ENCODE measurements around the gene NEK4.

NEK4 gene

DNA sequence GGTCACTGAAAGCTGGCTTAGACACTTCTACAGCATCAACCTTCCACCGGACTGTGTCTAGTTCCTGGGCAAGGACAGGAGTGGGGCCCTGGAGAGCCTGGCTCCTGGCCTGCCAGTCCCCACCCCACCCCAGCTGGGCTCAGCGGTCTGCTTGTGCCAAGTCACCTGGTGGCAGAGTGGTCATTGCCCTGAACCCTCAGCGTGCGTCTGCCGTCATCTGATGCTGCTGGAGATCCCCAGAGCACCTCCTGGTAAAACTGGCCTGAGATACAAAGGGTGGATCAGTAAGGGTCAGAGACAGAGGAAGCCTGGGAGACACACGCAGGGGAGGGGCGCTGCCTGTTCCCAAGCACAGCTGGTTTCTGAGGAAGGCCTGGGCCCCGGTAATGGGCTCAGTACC is 43.1 kb upstream of the NEK4 start:
- Mint-ChIP-seq H3K27ac (no peak overlapping the region), H3K36me3 (ENCODE audit: low read depth) (no peaks in the 10 kb centered on the region), H3K27me3 (ENCODE audit: low read depth, poor library complexity) (peaks cover 7% of the 10 kb centered on the region), H3K9me3 (no peaks in the 10 kb centered on the region), H3K4me1 (peaks cover 6% of the 10 kb centered on the region), H3K4me3 (no peak overlapping the region)
- TF ChIP-seq, protein P1, sequence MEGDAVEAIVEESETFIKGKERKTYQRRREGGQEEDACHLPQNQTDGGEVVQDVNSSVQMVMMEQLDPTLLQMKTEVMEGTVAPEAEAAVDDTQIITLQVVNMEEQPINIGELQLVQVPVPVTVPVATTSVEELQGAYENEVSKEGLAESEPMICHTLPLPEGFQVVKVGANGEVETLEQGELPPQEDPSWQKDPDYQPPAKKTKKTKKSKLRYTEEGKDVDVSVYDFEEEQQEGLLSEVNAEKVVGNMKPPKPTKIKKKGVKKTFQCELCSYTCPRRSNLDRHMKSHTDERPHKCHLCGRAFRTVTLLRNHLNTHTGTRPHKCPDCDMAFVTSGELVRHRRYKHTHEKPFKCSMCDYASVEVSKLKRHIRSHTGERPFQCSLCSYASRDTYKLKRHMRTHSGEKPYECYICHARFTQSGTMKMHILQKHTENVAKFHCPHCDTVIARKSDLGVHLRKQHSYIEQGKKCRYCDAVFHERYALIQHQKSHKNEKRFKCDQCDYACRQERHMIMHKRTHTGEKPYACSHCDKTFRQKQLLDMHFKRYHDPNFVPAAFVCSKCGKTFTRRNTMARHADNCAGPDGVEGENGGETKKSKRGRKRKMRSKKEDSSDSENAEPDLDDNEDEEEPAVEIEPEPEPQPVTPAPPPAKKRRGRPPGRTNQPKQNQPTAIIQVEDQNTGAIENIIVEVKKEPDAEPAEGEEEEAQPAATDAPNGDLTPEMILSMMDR (IDR thresholded peaks at IDR 0.05): no peak
- no peak for DNase-seq

GRCh38 chr3:52811452-52812011 is 40.8 kb upstream of the NEK4 start:
- peaks cover 11% of the 10 kb centered on the region for H3K27me3 Mint-ChIP-seq (ENCODE audit: low read depth, poor library complexity)
- no peaks in the 10 kb centered on the region for H3K36me3 Mint-ChIP-seq (ENCODE audit: low read depth)
- TF ChIP-seq, protein P1 (IDR thresholded peaks at IDR 0.05): no peak
- no peak overlapping the region for H3K27ac Mint-ChIP-seq
- H3K4me3 Mint-ChIP-seq: no peak overlapping the region
- DNase-seq: no peak
- H3K4me1 Mint-ChIP-seq: no peaks in the 10 kb centered on the region
- no peaks in the 10 kb centered on the region for H3K9me3 Mint-ChIP-seq

- Mint-ChIP-seq H3K4me1 (no peaks in the 10 kb centered on the region), H3K27me3 (ENCODE audit: low read depth, poor library complexity) (peaks cover 11% of the 10 kb centered on the region), H3K27ac (no peak overlapping the region), H3K9me3 (no peaks in the 10 kb centered on the region), H3K36me3 (ENCODE audit: low read depth) (no peaks in the 10 kb centered on the region), H3K4me3 (no peak overlapping the region)
- TF ChIP-seq, protein P1 (IDR thresholded peaks at IDR 0.05): no peak
- DNase-seq: no peak
Measured at GRCh38 chr3:52810923-52811322, 40.2 kb upstream of the NEK4 start.

- Mint-ChIP-seq H3K9me3 (no peaks in the 10 kb centered on the region), H3K4me1 (no peaks in the 10 kb centered on the region), H3K36me3 (ENCODE audit: low read depth) (no peaks in the 10 kb centered on the region), H3K4me3 (no peak overlapping the region), H3K27me3 (ENCODE audit: low read depth, poor library complexity) (peaks cover 11% of the 10 kb centered on the region), H3K27ac (no peak overlapping the region)
- TF ChIP-seq, protein P1 (IDR thresholded peaks at IDR 0.05): no peak
- no peak for DNase-seq
Measured at GRCh38 chr3:52809662-52810377, 39.1 kb upstream of the NEK4 start.

DNA sequence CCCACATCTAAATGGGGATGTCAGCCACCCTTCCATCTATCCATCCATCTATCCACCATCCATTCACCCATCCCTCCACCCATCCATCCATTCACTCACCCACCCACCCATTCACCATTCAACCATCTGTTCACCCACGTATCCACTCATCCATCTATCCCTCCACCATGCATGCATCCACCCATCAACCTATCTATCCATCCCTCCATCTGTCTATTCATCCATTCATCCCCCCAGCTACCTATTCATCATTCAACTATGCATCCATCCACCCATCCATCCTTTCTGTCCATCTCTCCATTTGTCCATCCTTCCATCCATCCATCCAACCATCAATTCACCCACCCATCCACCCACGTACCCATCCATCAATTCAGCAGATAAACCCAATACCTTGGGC is 38.4 kb upstream of the NEK4 start:
- no peak for DNase-seq
- Mint-ChIP-seq H3K4me1 (no peaks in the 10 kb centered on the region), H3K27ac (no peak overlapping the region), H3K9me3 (no peaks in the 10 kb centered on the region), H3K27me3 (ENCODE audit: low read depth, poor library complexity) (peaks cover 11% of the 10 kb centered on the region), H3K36me3 (ENCODE audit: low read depth) (no peaks in the 10 kb centered on the region), H3K4me3 (no peak overlapping the region)
- TF ChIP-seq, protein P1 (IDR thresholded peaks at IDR 0.05): no peak

Measured in nephron progenitor cell (in vitro differentiated cells).